ENCODE measurements around the gene DLG2. TPM values are rescaled to one million over a fixed set of nuclear protein-coding genes. Genes with fewer than 3 reads are reported as not detected.

DLG2 gene
- total and polyA plus RNA-seq, 2 of the 8 experiments (the other 6 are each of a cell fraction or from before 2014, with no cell fraction given): 1.7 to 14.3 TPM

DNA sequence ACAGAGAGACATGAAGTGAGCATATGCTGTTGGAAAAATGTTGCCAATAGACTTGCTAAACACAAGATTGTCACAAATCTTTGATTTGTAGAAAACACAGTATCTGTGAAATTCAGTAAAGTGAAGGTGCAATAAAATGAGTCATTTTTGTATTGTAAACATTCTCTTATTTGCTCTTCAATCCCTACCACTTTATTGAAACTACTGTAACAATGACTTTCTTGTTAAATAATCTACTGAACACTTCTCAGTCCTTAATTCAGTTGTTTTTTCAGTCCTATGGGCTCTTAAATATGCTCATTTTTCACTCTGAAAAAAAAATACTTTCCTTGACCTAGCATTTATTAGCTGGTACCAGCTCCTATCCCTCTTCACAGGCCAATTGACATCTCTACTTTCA lies 531.9 kb downstream of the DLG2 start:
- DNase-seq (ENCODE audit: low read depth in 1 of 2, low spot score in 2 of 2): no peak
- Histone ChIP-seq H3K23me2 (ENCODE audit: low read depth, low read length) (no peaks in the 10 kb centered on the region), H2BK20ac (ENCODE audit: low read length) (no peak overlapping the region), H3K4me2 (ENCODE audit: insufficient read depth in 1 of 2, low read depth in 2 of 2, low read length in 2 of 2) (no peak overlapping the region), H3K4ac (replicated peaks; ENCODE audit: insufficient read length, low read depth, low read length) (no peak overlapping the region), H2BK12ac (ENCODE audit: low read depth, low read length) (no peak overlapping the region), H4K8ac (ENCODE audit: extremely low read depth, insufficient read depth, low read length) (no peak overlapping the region), H2BK5ac (ENCODE audit: low read depth, low read length) (no peak overlapping the region), H3K4me3 (ENCODE audit: extremely low read depth in 1 of 4, insufficient read depth in 2 of 4, low read depth in 3 of 4, low read length in 4 of 4) (no peak overlapping the region), H3K79me1 (ENCODE audit: low read depth, low read length) (no peaks in the 10 kb centered on the region), H3K27me3 (replicated peaks in 1 of 4; ENCODE audit: control insufficient read depth in 3 of 4, extremely low read depth in 1 of 4, insufficient read depth in 3 of 4, low read length in 3 of 4) (no peaks in the 10 kb centered on the region), H3K27ac (ENCODE audit: low read depth, low read length) (no peak overlapping the region), H2AFZ (ENCODE audit: low read length) (no peak overlapping the region), H4K5ac (ENCODE audit: insufficient read length, low read depth, low read length) (no peak overlapping the region), H2AK5ac (ENCODE audit: low read depth, low read length) (no peak overlapping the region), H4K20me1 (replicated peaks in 1 of 2; ENCODE audit: control insufficient read depth in 1 of 2, insufficient read depth in 2 of 2, low read length in 2 of 2) (no peaks in the 10 kb centered on the region), H3K18ac (ENCODE audit: extremely low read depth, low read length) (no peak overlapping the region), H3K36me3 (ENCODE audit: control insufficient read depth in 2 of 4, insufficient read depth in 4 of 4, low read length in 3 of 4) (no peaks in the 10 kb centered on the region), H3K14ac (ENCODE audit: insufficient read length) (no peak overlapping the region), H2BK120ac (replicated peaks; ENCODE audit: low read depth, low read length) (no peak overlapping the region), H3K79me2 (ENCODE audit: control insufficient read depth in 1 of 2, insufficient read depth in 2 of 2, low read length in 2 of 2) (no peaks in the 10 kb centered on the region), H3K9ac (replicated peaks in 1 of 4; ENCODE audit: extremely low read depth in 1 of 4, low read depth in 3 of 4, low read length in 3 of 4) (no peak overlapping the region), H4K91ac (replicated peaks; ENCODE audit: insufficient read length, low read length) (no peak overlapping the region), H3K9me3 (ENCODE audit: insufficient read depth in 2 of 2, low read depth in 1 of 2, low read length in 1 of 2) (peaks cover 0 to 2% of the 10 kb centered on the region in 2 experiments; a peak in 1 of 4 replicates), H3K23ac (ENCODE audit: insufficient read length) (no peak overlapping the region), H3K4me1 (replicated peaks in 1 of 4; ENCODE audit: control insufficient read depth in 3 of 4, insufficient read depth in 4 of 4, low read length in 3 of 4) (no peaks in the 10 kb centered on the region), H2BK15ac (ENCODE audit: low read length) (no peak overlapping the region), H3K56ac (replicated peaks; ENCODE audit: insufficient read length, low read depth, low read length) (no peak overlapping the region)
- no peak for FAIRE-seq
- ChIA-PET CTCF (ENCODE audit: partially characterized antibody) (interaction anchor here (1.2 kb wide), 1 partner anchor 53 kb away, joined by 3 read pairs; no protein-coding TSS in a partner anchor), POLR2A (ENCODE audit: partially characterized antibody) (no interaction called here)
- TF ChIP-seq CBX8 (IDR thresholded peaks at IDR 0.05; ENCODE audit: borderline replicate concordance, low read depth, low read length) (no peak), RAD21 (IDR thresholded peaks at IDR 0.05 in 1 of 2, conservative IDR thresholded peaks at IDR 0.05 in 1 of 2; ENCODE audit: low read depth in 2 of 2, low read length in 2 of 2) (no peak), EZH2 (IDR thresholded peaks at IDR 0.05; ENCODE audit: low read depth, low read length, severe bottlenecking) (no peak), USF2 (IDR thresholded peaks at IDR 0.05; ENCODE audit: low read length) (no peak), BRCA1 (IDR thresholded peaks at IDR 0.05; ENCODE audit: low read depth, low read length) (no peak), RNF2 (IDR thresholded peaks at IDR 0.05; ENCODE audit: borderline replicate concordance, low read depth, low read length, missing control alignments, poor library complexity, severe bottlenecking) (no peak), SIN3A (conservative IDR thresholded peaks at IDR 0.05 in 1 of 2, IDR thresholded peaks at IDR 0.05 in 1 of 2; ENCODE audit: low read depth in 1 of 2, low read length in 2 of 2) (no peak), E2F6 (IDR thresholded peaks at IDR 0.05) (no peak), SP4 (IDR thresholded peaks at IDR 0.05; ENCODE audit: low read length) (no peak), JUND (IDR thresholded peaks at IDR 0.05; ENCODE audit: low read length) (no peak), YY1 (IDR thresholded peaks at IDR 0.05; ENCODE audit: low read depth, low read length) (no peak)
- TF ChIP-seq, protein P1, sequence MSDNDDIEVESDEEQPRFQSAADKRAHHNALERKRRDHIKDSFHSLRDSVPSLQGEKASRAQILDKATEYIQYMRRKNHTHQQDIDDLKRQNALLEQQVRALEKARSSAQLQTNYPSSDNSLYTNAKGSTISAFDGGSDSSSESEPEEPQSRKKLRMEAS (IDR thresholded peaks at IDR 0.05): no peak
